GM19025 (cell line): ENCODE results near the gene UGT1A1.
"Not testable (repeated sequence)": the region's sequence is repeated elsewhere in the genome, so short reads cannot be mapped to it uniquely, and the experiment has no call there.

Experiments
- ATAC-seq: cut with Tn5 transposase; IDR thresholded peaks from one replicate; pipeline ENCODE4 v1.9.1; 2021; ENCODE audit warnings: mild to moderate bottlenecking, low read depth, moderate library complexity; ENCODE audit not compliant: unreplicated experiment

Gene UGT1A1

DNA sequence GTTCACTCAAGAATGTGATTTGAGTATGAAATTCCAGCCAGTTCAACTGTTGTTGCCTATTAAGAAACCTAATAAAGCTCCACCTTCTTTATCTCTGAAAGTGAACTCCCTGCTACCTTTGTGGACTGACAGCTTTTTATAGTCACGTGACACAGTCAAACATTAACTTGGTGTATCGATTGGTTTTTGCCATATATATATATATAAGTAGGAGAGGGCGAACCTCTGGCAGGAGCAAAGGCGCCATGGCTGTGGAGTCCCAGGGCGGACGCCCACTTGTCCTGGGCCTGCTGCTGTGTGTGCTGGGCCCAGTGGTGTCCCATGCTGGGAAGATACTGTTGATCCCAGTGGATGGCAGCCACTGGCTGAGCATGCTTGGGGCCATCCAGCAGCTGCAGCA is at the start of gene UGT1A1:
Gene UGT1A1, plus strand, starts transcription at position 228 of the 400 bp plus-strand sequence. Its CDS starts 18 bp downstream, at position 246.
- no peak for ATAC-seq

DNA sequence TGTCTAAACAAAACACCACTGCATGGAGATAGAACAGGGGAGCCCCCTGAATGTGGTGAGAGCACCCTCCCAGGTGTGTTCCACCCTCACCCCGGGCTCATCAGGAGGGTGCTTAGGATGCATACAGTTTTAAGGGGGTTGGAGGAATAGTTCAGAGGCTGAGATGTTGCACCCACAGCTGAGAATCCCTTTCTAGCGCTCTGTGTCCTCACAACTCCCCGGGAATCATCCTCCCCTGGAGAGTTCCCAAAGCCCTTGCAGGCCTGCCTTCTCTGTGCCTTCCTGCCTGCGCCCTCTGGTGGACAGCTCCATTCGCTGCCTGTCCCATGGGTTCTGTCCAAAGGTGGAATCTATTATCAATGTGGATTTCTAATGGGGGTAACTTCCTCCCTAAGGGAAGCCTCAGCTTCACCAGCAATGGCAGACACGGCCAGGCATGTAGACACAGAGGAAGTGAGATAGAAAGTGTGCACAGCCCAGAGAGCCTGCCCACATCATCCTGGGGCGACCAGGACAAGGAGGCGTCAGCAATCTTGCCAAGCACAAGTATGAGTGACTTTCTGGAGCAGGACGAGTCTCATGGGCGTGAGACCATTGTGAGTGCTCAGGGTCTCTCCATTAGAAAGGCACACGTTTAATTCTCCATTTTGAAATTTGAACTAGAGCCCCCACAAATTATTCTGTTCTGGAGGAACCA is 48.6 kb upstream of the UGT1A1 start:
- ATAC-seq = peak; percentile 53

DNA sequence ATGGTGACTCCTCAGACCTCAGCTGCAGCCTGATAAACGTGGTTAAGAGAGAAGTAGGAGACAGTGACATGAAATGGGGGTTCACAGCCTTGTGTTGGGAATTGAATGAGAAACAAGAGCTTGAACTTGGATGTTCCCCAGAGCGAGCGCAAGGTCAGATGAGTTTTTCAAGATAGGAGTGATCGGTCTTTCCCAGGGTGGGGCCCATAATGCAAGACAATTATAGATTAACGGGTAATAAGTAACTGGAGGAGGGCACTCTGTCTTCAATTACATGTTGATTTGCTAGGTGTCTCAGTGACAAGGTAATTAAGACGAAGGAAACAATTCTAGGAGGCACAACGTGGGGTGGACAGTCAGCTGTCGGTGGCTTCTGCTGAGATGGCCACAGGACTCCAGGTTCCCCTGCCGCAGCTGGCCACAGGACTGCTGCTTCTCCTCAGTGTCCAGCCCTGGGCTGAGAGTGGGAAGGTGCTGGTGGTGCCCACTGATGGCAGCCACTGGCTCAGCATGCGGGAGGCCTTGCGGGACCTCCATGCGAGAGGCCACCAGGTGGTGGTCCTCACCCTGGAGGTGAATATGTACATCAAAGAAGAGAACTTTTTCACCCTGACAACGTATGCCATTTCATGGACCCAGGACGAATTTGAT is 47.3 kb upstream of the UGT1A1 start, which contains the start of gene UGT1A5:
Gene UGT1A5, plus strand, starts transcription at position 297 of the 651 bp plus-strand sequence. Its CDS starts 85 bp downstream, at position 382.
- ATAC-seq = no peak

DNA sequence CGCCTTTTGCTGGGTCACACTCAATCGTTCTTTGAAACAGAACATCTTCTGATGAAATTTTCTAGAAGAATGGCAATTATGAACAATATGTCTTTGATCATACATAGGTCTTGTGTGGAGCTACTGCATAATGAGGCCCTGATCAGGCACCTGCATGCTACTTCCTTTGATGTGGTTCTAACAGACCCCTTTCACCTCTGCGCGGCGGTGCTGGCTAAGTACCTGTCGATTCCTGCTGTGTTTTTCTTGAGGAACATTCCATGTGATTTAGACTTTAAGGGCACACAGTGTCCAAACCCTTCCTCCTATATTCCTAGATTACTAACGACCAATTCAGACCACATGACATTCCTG is 46.8 kb upstream of the UGT1A1 start:
- ATAC-seq = no peak

DNA sequence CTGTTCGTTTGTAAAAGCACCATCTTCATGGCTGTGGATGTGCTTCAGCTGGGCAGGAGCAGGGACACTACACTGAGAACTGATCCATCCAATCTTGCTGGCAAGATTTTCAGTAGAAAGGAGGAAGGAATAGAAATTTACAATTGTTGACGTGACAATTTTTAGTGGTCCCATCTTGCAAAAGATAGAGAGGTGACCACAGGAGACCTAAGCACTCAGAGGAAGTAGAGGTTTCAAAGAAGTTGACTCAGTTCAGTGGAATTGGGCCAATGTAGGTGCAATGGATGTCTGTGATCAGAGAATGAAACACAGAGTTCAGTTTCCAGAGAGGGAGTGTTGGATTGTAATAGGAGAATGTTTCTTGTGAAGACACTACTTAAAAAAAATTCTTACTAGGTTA is 45.9 kb upstream of the UGT1A1 start:
- ATAC-seq = no peak

DNA sequence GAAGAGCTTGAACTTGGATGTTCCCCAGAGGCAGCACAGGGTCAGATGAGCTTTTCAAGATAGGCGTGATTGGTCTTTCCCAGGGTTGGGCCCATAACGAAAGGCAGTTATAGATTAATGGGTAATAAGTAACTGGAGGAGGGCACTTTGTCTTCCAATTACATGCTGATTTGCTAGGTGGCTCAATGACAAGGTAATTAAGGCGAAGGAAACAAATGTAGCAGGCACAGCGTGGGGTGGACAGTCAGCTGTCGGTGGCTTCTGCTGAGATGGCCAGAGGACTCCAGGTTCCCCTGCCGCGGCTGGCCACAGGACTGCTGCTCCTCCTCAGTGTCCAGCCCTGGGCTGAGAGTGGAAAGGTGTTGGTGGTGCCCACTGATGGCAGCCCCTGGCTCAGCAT is 41.5 kb upstream of the UGT1A1 start, which contains the start of gene UGT1A4:
Gene UGT1A4, plus strand, starts transcription at position 185 of the 400 bp plus-strand sequence. Its CDS starts 85 bp downstream, at position 270.
- ATAC-seq = no peak

DNA sequence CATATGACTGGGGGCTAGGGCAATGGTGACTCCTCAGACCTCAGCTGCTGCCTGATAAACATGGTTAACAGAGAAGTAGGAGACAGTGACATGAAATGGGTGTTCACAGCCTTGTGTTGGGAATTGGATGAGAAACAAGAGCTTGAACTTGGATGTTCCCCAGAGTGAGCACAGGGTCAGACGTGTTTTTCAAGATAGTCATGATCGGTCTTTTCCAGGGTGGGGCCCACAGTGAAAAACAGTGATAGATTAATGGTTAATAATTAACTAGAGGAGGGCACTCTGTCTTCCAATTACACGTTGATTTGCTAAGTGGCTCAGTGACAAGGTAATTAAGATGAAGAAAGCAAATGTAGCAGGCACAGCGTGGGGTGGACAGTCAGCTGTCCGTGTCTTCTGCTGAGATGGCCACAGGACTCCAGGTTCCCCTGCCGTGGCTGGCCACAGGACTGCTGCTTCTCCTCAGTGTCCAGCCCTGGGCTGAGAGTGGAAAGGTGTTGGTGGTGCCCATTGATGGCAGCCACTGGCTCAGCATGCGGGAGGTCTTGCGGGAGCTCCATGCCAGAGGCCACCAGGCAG is 31.3 kb upstream of the UGT1A1 start, which contains the start of gene UGT1A3:
Gene UGT1A3, plus strand, starts transcription at position 320 of the 579 bp plus-strand sequence. Its CDS starts 85 bp downstream, at position 405.
- ATAC-seq = no peak

DNA sequence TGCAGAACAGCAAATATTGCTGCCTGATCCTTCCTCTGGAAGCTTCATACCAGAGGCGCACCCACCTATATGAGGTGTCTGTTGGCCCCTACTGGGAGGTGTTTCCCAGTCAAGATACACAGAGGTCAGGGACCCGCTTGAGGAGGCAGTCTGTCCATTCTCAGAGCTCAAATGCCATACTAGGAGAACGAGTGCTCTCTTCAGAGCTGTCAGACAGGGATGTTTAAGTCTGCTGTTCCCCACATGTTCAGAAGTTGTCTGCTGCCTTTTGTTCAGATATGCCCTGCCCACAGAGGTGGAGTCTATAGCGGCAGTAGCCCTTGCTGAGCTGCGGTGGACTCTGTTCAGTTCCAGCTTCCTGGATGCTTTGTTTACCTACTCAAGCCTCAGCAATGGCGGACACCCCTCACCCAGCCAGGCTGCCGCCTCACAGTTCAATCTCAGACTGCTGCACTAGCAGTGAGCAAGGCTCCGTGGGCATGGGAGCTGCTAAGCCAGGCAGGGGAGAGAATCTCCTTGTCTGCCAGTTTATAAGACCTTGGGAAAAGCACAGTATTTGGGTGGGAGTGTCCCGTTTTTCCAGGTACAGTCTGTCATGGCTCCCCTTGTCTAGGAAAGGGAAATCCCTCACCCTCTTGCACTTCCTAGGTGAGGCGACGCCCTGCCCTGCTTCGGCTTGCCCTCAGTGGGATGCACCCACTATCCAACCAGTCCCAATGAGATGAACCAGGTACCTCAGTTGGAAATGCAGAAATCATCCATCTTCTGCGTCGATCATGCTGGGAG is 23.0 kb upstream of the UGT1A1 start:
- ATAC-seq = not testable (repeated sequence)

DNA sequence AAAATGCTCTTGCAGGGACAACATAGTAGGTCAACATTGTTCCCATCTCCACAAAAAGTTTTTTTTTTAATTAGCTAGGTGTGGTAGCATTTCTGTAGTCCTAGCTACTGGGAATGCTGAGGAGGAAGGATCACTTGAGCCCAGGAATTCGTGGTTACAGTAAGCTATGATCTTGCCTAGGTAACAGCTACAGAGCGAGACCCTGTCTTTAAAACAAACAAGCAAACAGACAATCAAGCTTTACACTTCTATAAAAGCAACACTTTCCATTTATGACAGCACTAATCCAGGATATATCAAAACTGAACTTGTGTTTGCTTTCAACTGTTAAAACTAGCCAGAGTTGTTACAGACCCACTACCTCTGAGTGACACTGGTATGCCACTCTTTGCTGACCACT is 19.2 kb upstream of the UGT1A1 start:
- no peak for ATAC-seq

DNA sequence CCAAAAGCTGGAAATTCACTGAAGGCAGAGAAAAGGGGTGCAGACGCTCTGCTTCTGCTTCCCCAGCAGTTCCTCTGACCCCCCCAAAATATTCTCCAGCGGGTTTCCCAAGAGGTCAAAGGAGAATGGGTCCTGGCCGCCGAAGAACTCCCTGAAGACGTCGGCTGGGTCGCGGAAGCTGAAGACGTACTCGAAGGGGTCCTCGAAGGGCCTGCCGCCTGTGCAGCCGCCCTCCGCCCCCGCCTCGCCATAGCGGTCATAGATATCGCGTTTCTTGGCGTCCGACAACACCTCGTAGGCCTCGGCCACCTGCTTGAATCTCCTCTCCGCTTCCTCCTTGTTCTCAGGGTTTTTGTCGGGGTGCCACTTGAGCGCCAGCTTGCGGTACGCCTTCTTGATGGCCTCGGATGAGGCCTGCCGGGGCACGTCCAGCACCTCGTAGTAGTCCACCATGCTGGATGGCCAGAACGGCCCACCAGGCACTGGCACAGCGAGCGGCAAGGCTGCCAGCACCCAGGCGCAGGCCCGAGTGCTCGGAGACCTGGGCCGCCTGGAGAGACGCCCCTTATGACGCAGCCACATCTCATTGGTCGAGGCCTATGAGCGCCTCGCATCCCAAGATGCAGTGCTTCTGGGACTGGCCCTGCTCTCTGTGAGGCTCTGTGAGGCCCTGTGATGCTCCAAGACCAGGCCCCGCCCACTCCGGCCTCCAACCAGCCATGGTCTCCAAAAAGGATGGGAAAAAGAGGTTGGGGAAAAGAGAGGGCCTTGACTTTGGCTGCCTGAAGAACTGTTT is 16.4 kb upstream of the UGT1A1 start:
- ATAC-seq = no peak

DNA sequence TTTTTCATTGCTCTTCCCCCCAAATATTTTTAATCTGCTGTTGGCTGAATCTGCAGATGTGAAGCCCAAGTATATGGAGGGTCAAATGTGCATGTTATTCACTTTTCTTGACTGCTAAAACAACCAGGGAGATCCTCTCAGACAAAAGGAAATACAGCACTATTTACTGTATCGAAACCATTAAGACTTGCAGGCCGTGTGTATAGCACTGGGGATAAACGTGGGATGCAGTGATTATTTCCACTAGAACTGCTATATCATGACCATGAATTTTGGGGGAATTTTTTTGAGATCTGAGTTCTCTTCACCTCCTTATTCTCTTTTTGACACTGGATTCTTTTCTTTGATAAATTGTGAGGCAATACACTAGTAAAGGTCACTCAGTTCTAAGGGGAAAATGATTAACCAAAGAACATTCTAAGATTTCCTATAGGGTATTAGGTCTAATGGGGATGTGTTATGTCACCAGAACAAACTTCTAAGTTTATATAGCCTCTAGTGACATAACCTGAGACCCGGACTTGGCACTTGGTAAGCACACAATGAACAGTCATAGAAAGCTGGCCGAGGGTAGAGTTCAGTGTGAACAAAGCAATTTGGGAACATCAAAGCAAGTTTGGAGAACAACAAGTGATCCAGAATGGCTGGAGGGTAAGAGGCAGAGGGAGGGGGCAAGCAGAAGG is 14.9 kb upstream of the UGT1A1 start:
- ATAC-seq = no peak

DNA sequence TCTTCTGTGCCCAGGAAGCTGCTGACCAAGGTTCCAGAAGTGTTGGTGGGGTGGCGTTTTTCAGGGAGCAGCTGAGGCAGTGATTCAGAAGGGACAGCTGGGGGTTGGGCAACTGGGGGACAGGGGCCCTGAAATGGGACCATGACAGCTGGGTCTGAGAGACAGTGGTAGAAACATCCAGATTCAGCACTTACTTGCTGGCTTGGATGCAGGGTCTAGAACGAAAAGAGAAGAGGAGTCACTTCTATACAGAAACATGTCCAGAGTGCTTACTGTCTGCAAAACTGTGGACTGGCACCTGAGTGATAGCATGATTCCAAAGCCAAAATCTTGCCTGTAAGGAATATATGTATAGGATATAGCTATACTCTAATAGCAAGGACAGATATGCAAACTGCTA is 14.2 kb upstream of the UGT1A1 start:
- ATAC-seq = not testable (repeated sequence)

DNA sequence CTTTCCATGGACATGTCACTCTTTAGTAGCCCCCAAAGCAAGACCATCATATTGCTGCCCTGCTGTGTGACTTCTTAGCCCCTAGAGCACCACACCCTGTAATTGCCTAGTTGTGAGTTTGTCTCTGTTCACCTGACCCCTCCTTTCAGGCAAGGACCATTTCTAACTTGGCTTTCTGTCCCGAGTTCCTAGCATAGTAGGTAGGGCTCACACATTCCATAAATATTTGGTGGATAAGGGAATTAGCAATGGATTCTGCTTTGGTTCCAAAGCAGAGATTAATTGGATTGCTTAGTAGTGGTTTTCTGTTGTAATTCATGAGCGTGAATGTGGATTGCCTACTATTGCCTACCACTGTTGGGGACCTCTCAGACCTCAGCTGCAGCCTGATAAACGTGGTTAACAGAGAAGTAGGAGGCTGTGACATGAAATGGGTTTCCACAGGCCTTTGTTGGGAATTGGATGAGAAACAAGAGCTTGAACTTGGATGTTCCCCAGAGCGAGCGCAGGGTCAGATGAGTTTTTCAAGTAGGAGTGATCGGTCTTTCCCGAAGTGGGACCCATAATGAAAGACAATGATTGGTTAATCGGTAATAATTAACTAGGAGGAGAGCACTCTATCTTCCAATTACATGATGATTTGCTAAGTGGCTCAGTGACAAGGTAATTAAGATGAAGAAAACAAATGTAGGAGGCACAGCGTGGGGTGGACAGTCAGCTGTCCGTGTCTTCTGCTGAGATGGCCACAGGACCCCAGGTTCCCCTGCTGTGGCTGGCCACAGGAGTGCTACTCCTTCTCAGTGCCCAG is 13.4 kb upstream of the UGT1A1 start:
- no peak for ATAC-seq

DNA sequence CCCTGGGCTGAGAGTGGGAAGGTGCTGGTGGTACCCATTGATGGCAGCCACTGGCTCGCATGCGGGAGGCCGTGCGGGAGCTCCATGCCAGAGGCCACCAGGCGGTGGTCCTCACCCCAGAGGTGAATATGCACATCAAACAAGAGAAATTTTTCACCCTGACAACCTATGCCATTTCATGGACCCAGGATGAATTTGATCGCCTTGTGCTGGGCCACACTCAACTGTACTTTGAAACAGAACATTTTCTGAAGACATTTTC is 12.9 kb upstream of the UGT1A1 start:
- no peak for ATAC-seq

DNA sequence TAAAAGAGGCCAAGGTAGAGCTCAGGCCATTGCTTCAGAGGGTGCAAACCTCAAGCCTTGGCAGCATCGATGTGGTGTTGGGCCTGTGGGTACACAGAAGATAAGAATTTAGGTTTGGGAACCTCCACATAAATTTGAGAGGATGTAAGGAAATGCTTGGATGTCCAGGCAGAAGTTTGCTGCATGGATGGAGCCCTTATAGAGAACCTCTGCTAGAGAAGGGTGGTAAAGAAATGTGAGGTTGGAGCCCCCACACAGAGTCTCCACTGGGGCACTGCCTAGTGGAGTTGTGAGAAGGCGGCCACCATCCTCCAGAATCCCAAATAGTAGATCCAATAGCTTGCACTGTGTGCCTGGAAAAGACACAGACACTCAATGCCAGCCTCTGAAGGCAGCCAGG is 9.4 kb upstream of the UGT1A1 start:
- not testable (repeated sequence) for ATAC-seq

DNA sequence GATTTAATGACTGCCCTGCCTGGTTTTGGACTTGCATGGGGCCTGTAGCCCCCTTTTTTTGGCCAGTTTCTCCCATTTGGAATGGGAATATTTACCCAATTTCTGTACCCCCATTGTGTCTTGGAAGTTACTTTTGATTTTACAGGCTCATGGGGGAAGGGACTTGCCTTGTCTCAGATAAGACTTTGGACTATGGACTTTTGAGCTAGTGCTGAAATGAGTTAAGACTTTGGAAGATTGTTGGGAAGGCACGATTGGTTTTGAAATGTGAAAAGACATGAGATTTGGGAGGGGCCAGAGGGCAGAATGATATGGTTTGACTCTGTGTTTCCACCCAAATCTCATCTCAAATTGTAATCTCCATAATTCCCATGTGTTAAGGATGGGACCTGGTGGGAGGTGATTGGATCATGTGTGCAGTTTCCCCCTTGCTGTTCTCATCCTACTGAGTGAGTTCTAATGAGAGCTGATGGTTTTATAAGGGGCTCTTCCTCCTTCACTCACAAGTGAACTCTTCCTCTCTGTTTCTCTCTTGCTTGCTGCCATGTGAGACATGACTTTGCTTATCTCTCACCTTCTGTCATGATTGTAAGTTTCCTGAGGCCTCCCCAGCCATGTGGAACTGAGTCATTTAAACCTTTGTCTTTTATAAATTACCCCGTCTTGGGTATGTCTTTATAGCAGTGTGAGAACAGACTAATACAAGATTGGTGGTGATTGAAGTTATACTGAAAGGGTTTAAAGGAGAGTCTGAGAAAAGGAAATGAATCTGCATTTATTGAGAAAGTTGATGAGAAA is 8.7 kb upstream of the UGT1A1 start:
- not testable (repeated sequence) for ATAC-seq

DNA sequence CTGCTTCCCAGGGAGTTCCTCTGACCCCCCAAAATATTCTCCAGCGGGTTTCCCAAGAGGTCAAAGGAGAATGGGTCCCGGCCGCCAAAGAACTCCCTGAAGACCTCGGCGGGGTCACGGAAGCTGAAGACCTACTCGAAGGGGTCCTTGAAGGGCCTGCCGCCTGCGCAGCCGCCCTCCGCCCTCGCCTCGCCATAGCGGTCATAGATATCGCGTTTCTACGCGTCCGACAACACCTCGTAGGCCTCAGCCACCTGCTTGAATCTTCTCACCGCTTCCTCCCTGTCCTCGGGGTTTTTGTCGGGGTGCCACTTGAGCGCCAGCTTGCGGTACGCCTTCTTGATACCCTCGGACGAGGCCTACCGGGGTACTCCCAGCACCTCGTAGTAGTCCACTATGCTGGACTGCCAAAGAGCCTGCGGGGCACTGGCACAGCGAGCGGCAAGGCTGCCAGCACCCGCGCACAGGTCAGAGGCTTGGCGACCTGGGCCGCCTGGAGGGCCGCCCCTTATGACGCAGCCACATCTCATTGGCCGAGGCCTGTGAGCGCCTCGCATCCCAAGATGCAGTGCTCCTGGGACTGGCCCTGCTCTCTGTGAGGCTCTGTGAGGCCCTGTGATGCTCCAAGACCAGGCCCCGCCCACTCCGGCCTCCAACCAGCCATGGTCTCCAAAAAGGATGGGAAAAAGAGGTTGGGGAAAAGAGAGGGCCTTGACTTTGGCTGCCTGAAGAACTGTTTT is 5.0 kb upstream of the UGT1A1 start:
- no peak for ATAC-seq
